ENCODE results near the gene CARMIL1.

GRCh38 chr6:25312034-25312620, 33.0 kb downstream of the CARMIL1 start:
- TF ChIP-seq, protein P1, sequence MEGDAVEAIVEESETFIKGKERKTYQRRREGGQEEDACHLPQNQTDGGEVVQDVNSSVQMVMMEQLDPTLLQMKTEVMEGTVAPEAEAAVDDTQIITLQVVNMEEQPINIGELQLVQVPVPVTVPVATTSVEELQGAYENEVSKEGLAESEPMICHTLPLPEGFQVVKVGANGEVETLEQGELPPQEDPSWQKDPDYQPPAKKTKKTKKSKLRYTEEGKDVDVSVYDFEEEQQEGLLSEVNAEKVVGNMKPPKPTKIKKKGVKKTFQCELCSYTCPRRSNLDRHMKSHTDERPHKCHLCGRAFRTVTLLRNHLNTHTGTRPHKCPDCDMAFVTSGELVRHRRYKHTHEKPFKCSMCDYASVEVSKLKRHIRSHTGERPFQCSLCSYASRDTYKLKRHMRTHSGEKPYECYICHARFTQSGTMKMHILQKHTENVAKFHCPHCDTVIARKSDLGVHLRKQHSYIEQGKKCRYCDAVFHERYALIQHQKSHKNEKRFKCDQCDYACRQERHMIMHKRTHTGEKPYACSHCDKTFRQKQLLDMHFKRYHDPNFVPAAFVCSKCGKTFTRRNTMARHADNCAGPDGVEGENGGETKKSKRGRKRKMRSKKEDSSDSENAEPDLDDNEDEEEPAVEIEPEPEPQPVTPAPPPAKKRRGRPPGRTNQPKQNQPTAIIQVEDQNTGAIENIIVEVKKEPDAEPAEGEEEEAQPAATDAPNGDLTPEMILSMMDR (IDR thresholded peaks at IDR 0.05): no peak
- TF ChIP-seq POLR2AphosphoS5 (IDR thresholded peaks at IDR 0.05; ENCODE audit: insufficient read depth in 1 of 2, low read depth in 1 of 2) (peak in 1 of 2 donors; percentile 61), POLR2A (IDR thresholded peaks at IDR 0.05) (no peak)
